Natural killer cell (primary cell): ENCODE results near the gene GPC5. TPM values are rescaled to one million over a fixed set of nuclear protein-coding genes. Genes with fewer than 3 reads are reported as not detected.

Source experiments
- ATAC-seq, 3 donors: fragments of 150-1000 bp in 2 of 3; fragments of 200-7000 bp in 1 of 3; cut with Tn5 transposase; 1 replicate in 1 of 3; 2 replicates in 2 of 3; pipeline ENCODE4 v1.10.0; 2021; ENCODE audit warnings: mild to moderate bottlenecking in 2 of 3, moderate library complexity in 2 of 3
- DNase-seq, 2 donors: peaks; one replicate each; pipeline versions ENCODE4 v3.0.0 to v3.0.0-alpha.2; 2013 to 2021; ENCODE audit warnings: mixed read lengths in 1 of 2
- H3K27ac ChIP-seq: one replicate; pipeline ENCODE4 v1.5.1; 2013; ENCODE audit warnings: mild to moderate bottlenecking, low read length
- H3K27me3 ChIP-seq: one replicate; pipeline ENCODE4 v1.6.1; 2013; ENCODE audit warnings: low read length; ENCODE audit not compliant: control insufficient read depth, insufficient read depth
- H3K36me3 ChIP-seq: one replicate; pipeline ENCODE4 v1.6.1; 2013; ENCODE audit warnings: low read length; ENCODE audit not compliant: control insufficient read depth, insufficient read depth
- H3K4me1 ChIP-seq: one replicate; pipeline ENCODE4 v1.6.1; 2013; ENCODE audit warnings: low read length; ENCODE audit not compliant: control insufficient read depth, insufficient read depth
- H3K4me3 ChIP-seq: one replicate; pipeline ENCODE4 v1.5.1; 2013; ENCODE audit warnings: low read length
- H3K9me3 ChIP-seq: one replicate; pipeline ENCODE4 v1.6.1; 2013; ENCODE audit warnings: low read length; ENCODE audit not compliant: control insufficient read depth, insufficient read depth
- H3K27ac Mint-ChIP-seq, 2 donors: one replicate each; pipeline ENCODE4 v1.8.0; 2022; ENCODE audit warnings: mild to moderate bottlenecking in 2 of 2, mixed read lengths in 2 of 2, moderate library complexity in 1 of 2
- H3K27me3 Mint-ChIP-seq, 2 donors: one replicate each; pipeline ENCODE4 v1.8.0; 2022; ENCODE audit warnings: low read depth in 2 of 2, mixed read lengths in 2 of 2
- H3K36me3 Mint-ChIP-seq: one replicate; pipeline ENCODE4 v1.8.0; 2022; ENCODE audit warnings: mixed read lengths
- H3K4me1 Mint-ChIP-seq, 2 donors: one replicate each; pipeline ENCODE4 v1.8.0; 2022; ENCODE audit warnings: mixed read lengths in 2 of 2
- H3K4me3 Mint-ChIP-seq: one replicate; pipeline ENCODE4 v1.8.0; 2022; ENCODE audit warnings: mild to moderate bottlenecking, moderate library complexity, mixed read lengths
- H3K9me3 Mint-ChIP-seq, 2 donors: one replicate each; pipeline ENCODE4 v1.8.0; 2022; ENCODE audit warnings: mixed read lengths in 2 of 2
- CTCF ChIP-seq: fragments of 200-600 bp; IDR thresholded peaks from one replicate; pipeline ENCODE4 v1.8.0; 2022; ENCODE audit warnings: antibody characterized with exemption
- WGBS: methylation state at CpG from one replicate; pipeline ENCODE4 v1.1.7; 2013; ENCODE audit warnings: missing lambda C conversion rate; ENCODE audit not compliant: insufficient coverage; 5-methylcytosine and 5-hydroxymethylcytosine counted together
- intact Hi-C: fragments of 100-400 bp; cut with micrococcal nuclease; formaldehyde crosslinking; loops from one replicate; pipeline ENCODE4 v1.14.2; 2022
- total RNA-seq, 4 donors: library from RNA; stranded (reverse); fragments of 120-200 nt in 1 of 4; gene quantifications; one replicate each; pipeline versions ENCODE4 v1.2.3 to v1.2.4, GENCODE V29; 2013 to 2022

GPC5 gene
- total RNA-seq, 3 donors from 2014 or later (not counting 1 experiment from before 2014, with no cell fraction given): not detected

- intact Hi-C loops: no loop called here
- no peak overlapping the region for H3K4me3 ChIP-seq
- Mint-ChIP-seq H3K4me3 (no peak overlapping the region), H3K36me3 (no peaks in the 10 kb centered on the region), H3K4me1 (no peaks in the 10 kb centered on the region), H3K27me3 (no peaks in the 10 kb centered on the region), H3K27ac (no peak overlapping the region), H3K9me3 (peaks cover 23 to 27% of the 10 kb centered on the region in 2 donors)
- no peaks in the 10 kb centered on the region for H3K4me1 ChIP-seq
- 77% methylated on average over 3 of the region's 3 CpGs for WGBS
- no peak for ATAC-seq
- H3K27ac ChIP-seq: no peak overlapping the region
- peaks cover 17% of the 10 kb centered on the region for H3K9me3 ChIP-seq
- no peaks in the 10 kb centered on the region for H3K36me3 ChIP-seq
- no peak for DNase-seq
- no peak for TF ChIP-seq CTCF
- no peaks in the 10 kb centered on the region for H3K27me3 ChIP-seq
These were observed 1369.0 kb downstream of the GPC5 start for GRCh38 chr13:92767468-92767867.

DNA sequence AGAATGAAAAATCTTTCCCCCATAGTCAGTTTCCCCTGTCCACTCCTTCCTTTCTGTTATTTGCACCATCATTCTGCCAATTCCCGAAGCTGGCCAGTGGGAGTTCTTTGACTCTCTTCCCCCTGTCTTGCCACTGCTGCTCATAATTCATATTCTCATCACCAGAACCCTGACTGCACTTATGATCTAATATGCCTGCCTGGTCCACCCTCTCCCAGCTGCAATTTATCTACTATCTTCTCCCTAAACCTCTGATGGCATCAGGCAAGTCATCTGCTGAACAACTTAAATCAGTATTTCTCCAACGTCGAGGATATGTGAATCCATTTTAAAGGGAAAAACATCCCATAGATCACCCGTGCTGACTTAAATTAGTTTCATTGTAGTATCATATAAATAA, 1370.2 kb downstream of the GPC5 start:
- H3K27me3 ChIP-seq: no peaks in the 10 kb centered on the region
- H3K4me3 ChIP-seq: no peak overlapping the region
- ATAC-seq (no peak), DNase-seq (no peak)
- no peak for TF ChIP-seq CTCF
- 85% methylated on average over 3 of the region's 4 CpGs for WGBS
- H3K4me1 Mint-ChIP-seq: no peaks in the 10 kb centered on the region
- H3K27me3 Mint-ChIP-seq: no peaks in the 10 kb centered on the region
- H3K36me3 Mint-ChIP-seq: no peaks in the 10 kb centered on the region
- H3K4me1 ChIP-seq: no peaks in the 10 kb centered on the region
- H3K9me3 Mint-ChIP-seq: peaks cover 21 to 25% of the 10 kb centered on the region in 2 donors
- intact Hi-C loops: no loop called here
- H3K4me3 Mint-ChIP-seq: no peak overlapping the region
- no peak overlapping the region for H3K27ac ChIP-seq
- H3K27ac Mint-ChIP-seq: no peak overlapping the region
- no peaks in the 10 kb centered on the region for H3K36me3 ChIP-seq
- peaks cover 12% of the 10 kb centered on the region for H3K9me3 ChIP-seq

GRCh38 chr13:92769046-92769445, 1370.6 kb downstream of the GPC5 start:
- H3K9me3 Mint-ChIP-seq: peaks cover 22 to 27% of the 10 kb centered on the region in 2 donors
- no peak overlapping the region for H3K4me3 Mint-ChIP-seq
- intact Hi-C loops: no loop called here
- no peaks in the 10 kb centered on the region for H3K36me3 Mint-ChIP-seq
- no CpG with 5 or more reads among the region's 1 CpG for WGBS
- H3K9me3 ChIP-seq: peaks cover 8% of the 10 kb centered on the region
- H3K27ac ChIP-seq: no peak overlapping the region
- H3K36me3 ChIP-seq: no peaks in the 10 kb centered on the region
- no peak for TF ChIP-seq CTCF
- no peak overlapping the region for H3K4me3 ChIP-seq
- H3K4me1 Mint-ChIP-seq: no peaks in the 10 kb centered on the region
- H3K27ac Mint-ChIP-seq: no peak overlapping the region
- ATAC-seq: no peak
- no peak for DNase-seq
- H3K27me3 ChIP-seq: no peaks in the 10 kb centered on the region
- no peaks in the 10 kb centered on the region for H3K4me1 ChIP-seq
- H3K27me3 Mint-ChIP-seq: no peaks in the 10 kb centered on the region

DNA sequence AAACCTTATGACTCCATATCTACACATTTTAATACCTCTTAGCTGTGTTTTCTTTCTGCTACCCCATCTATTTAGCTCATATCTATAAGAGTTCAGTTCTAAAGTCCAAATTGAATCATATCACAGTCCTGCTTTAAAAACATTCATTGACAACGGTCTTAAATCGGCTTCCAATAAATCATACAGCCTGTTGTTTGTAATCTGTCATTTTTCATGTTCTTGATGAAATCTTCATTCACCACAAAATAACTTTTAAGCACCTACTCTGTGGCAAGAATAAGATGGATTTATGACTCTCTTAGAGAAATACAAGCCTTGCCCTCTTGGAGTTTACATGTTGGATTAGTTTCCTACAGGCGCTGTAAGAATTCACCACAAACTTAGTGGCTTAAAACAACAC, 1377.2 kb downstream of the GPC5 start:
- no peaks in the 10 kb centered on the region for H3K4me1 Mint-ChIP-seq
- H3K9me3 ChIP-seq: peaks cover 4% of the 10 kb centered on the region
- H3K36me3 Mint-ChIP-seq: no peaks in the 10 kb centered on the region
- H3K4me3 ChIP-seq: no peak overlapping the region
- DNase-seq: no peak
- 94% methylated on average over 2 of the region's 3 CpGs for WGBS
- no peaks in the 10 kb centered on the region for H3K4me1 ChIP-seq
- H3K27ac ChIP-seq: no peak overlapping the region
- H3K27me3 Mint-ChIP-seq: no peaks in the 10 kb centered on the region
- ATAC-seq: no peak
- TF ChIP-seq CTCF: no peak
- H3K4me3 Mint-ChIP-seq: no peak overlapping the region
- peaks cover 25 to 27% of the 10 kb centered on the region in 2 donors for H3K9me3 Mint-ChIP-seq
- no peaks in the 10 kb centered on the region for H3K27me3 ChIP-seq
- no peaks in the 10 kb centered on the region for H3K36me3 ChIP-seq
- no peak overlapping the region for H3K27ac Mint-ChIP-seq
- intact Hi-C loops: no loop called here
